ENCODE data around the gene PPAN. TPM values are rescaled to one million over a fixed set of nuclear protein-coding genes. Genes with fewer than 3 reads are reported as not detected.

The PPAN gene
- total RNA-seq, 1 experiment from 2014 or later, result 101 TPM

DNA sequence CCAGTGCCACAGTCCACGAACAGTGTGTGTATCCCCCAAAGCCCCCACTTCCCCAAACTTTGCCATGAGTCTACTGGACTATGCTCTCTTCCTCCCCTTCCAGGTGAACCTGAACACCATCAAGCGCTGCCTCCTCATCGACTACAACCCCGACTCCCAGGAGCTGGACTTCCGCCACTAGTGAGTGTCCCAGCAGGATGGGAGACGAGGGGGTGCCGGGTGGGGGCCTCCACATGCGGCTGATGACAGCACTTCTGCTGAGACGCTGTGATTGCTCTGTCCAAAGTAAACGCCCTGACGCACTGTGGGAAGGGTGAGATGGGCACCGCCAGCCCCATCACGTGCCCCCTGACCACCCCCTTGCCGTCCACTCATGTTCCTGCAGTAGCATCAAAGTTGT, 3.4 kb downstream of the PPAN start:
- TF ChIP-seq EGR1 (IDR thresholded peaks at IDR 0.05; ENCODE audit: low read depth) (no peak), SRF (IDR thresholded peaks at IDR 0.05; ENCODE audit: low read depth) (no peak), TCF7L2 (IDR thresholded peaks at IDR 0.05; ENCODE audit: borderline replicate concordance, extremely low read depth, insufficient read depth, insufficient read length) (no peak), EZH2 (IDR thresholded peaks at IDR 0.05) (no peak), SIN3A (IDR thresholded peaks at IDR 0.05; ENCODE audit: low read depth) (no peak), YY1 (IDR thresholded peaks at IDR 0.05; ENCODE audit: extremely low read depth, insufficient replicate concordance, low read depth, low read length) (no peak), EZH2phosphoT487 (IDR thresholded peaks at IDR 0.05; ENCODE audit: borderline replicate concordance) (no peak), ZFX (IDR thresholded peaks at IDR 0.05) (no peak), SP1 (IDR thresholded peaks at IDR 0.05; ENCODE audit: low read depth) (no peak), FOSL1 (IDR thresholded peaks at IDR 0.05; ENCODE audit: low read depth) (no peak)
- TF ChIP-seq, protein P1, sequence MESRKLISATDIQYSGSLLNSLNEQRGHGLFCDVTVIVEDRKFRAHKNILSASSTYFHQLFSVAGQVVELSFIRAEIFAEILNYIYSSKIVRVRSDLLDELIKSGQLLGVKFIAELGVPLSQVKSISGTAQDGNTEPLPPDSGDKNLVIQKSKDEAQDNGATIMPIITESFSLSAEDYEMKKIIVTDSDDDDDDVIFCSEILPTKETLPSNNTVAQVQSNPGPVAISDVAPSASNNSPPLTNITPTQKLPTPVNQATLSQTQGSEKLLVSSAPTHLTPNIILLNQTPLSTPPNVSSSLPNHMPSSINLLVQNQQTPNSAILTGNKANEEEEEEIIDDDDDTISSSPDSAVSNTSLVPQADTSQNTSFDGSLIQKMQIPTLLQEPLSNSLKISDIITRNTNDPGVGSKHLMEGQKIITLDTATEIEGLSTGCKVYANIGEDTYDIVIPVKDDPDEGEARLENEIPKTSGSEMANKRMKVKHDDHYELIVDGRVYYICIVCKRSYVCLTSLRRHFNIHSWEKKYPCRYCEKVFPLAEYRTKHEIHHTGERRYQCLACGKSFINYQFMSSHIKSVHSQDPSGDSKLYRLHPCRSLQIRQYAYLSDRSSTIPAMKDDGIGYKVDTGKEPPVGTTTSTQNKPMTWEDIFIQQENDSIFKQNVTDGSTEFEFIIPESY (IDR thresholded peaks at IDR 0.05; ENCODE audit: extremely low read depth, insufficient replicate concordance, low read length), result no peak
- TF ChIP-seq, protein P2, sequence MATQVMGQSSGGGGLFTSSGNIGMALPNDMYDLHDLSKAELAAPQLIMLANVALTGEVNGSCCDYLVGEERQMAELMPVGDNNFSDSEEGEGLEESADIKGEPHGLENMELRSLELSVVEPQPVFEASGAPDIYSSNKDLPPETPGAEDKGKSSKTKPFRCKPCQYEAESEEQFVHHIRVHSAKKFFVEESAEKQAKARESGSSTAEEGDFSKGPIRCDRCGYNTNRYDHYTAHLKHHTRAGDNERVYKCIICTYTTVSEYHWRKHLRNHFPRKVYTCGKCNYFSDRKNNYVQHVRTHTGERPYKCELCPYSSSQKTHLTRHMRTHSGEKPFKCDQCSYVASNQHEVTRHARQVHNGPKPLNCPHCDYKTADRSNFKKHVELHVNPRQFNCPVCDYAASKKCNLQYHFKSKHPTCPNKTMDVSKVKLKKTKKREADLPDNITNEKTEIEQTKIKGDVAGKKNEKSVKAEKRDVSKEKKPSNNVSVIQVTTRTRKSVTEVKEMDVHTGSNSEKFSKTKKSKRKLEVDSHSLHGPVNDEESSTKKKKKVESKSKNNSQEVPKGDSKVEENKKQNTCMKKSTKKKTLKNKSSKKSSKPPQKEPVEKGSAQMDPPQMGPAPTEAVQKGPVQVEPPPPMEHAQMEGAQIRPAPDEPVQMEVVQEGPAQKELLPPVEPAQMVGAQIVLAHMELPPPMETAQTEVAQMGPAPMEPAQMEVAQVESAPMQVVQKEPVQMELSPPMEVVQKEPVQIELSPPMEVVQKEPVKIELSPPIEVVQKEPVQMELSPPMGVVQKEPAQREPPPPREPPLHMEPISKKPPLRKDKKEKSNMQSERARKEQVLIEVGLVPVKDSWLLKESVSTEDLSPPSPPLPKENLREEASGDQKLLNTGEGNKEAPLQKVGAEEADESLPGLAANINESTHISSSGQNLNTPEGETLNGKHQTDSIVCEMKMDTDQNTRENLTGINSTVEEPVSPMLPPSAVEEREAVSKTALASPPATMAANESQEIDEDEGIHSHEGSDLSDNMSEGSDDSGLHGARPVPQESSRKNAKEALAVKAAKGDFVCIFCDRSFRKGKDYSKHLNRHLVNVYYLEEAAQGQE (IDR thresholded peaks at IDR 0.05; ENCODE audit: low read depth), result no peak
- TF ChIP-seq, protein P3, sequence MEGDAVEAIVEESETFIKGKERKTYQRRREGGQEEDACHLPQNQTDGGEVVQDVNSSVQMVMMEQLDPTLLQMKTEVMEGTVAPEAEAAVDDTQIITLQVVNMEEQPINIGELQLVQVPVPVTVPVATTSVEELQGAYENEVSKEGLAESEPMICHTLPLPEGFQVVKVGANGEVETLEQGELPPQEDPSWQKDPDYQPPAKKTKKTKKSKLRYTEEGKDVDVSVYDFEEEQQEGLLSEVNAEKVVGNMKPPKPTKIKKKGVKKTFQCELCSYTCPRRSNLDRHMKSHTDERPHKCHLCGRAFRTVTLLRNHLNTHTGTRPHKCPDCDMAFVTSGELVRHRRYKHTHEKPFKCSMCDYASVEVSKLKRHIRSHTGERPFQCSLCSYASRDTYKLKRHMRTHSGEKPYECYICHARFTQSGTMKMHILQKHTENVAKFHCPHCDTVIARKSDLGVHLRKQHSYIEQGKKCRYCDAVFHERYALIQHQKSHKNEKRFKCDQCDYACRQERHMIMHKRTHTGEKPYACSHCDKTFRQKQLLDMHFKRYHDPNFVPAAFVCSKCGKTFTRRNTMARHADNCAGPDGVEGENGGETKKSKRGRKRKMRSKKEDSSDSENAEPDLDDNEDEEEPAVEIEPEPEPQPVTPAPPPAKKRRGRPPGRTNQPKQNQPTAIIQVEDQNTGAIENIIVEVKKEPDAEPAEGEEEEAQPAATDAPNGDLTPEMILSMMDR (IDR thresholded peaks at IDR 0.05 in 2 of 3, conservative IDR thresholded peaks at IDR 0.05 in 1 of 3; ENCODE audit: borderline replicate concordance in 1 of 3, insufficient read depth in 1 of 3, low read depth in 2 of 3, low read length in 2 of 3), result no peak
- Histone ChIP-seq H3K79me2 (ENCODE audit: insufficient read depth, low read length) (peaks cover 46% of the 10 kb centered on the region), H3K27ac (ENCODE audit: low read depth, low read length) (no peak overlapping the region), H2AFZ (ENCODE audit: low read depth, low read length, poor library complexity, severe bottlenecking) (no peak overlapping the region), H4K20me1 (ENCODE audit: insufficient read depth) (no peaks in the 10 kb centered on the region), H3K9me2 (ENCODE audit: insufficient read depth) (no peaks in the 10 kb centered on the region), H3K27me3 (ENCODE audit: insufficient read depth, low read length) (no peaks in the 10 kb centered on the region), H3K36me3 (ENCODE audit: control insufficient read depth in 1 of 2, insufficient read depth in 2 of 2, low read length in 2 of 2) (peaks cover 36 to 42% of the 10 kb centered on the region in 2 experiments), H3K4me3 (replicated peaks in 1 of 2; ENCODE audit: low read depth in 1 of 2, low read length in 2 of 2) (no peak overlapping the region), H3K9ac (ENCODE audit: low read length) (no peak overlapping the region), H3K4me1 (ENCODE audit: control insufficient read depth in 1 of 2, insufficient read depth in 2 of 2, low read length in 2 of 2) (peaks cover 12 to 54% of the 10 kb centered on the region in 2 experiments), H3K4me2 (ENCODE audit: low read length) (no peak overlapping the region), H3K9me3 (ENCODE audit: control insufficient read depth in 1 of 2, insufficient read depth in 1 of 2, low read depth in 1 of 2, low read length in 2 of 2) (no peaks in the 10 kb centered on the region)
- RAD21 ChIA-PET (ENCODE audit: low non-redundant PET in 1 of 2, low total read pairs in 2 of 2, uncharacterized antibody in 2 of 2, unreplicated experiment in 2 of 2), result no interaction called here
- no TSS peak for BruUV-seq (replicated peaks)
- POLR2A ChIA-PET, result no interaction called here
- ATAC-seq (no peak), DNase-seq (ENCODE audit: low read depth, low spot score) (no peak)
- intact Hi-C loops (cut with micrococcal nuclease), result no loop called here
- CTCF ChIA-PET, result interaction anchor here (1.8 kb wide), 1 partner anchor 10 kb away, joined by 6 read pairs; no protein-coding TSS in a partner anchor
